ENCODE data around the gene DNAH17.
A peak's percentile ranks its signal among the peaks of the same experiment; 100 is the strongest.

Gene DNAH17

DNA sequence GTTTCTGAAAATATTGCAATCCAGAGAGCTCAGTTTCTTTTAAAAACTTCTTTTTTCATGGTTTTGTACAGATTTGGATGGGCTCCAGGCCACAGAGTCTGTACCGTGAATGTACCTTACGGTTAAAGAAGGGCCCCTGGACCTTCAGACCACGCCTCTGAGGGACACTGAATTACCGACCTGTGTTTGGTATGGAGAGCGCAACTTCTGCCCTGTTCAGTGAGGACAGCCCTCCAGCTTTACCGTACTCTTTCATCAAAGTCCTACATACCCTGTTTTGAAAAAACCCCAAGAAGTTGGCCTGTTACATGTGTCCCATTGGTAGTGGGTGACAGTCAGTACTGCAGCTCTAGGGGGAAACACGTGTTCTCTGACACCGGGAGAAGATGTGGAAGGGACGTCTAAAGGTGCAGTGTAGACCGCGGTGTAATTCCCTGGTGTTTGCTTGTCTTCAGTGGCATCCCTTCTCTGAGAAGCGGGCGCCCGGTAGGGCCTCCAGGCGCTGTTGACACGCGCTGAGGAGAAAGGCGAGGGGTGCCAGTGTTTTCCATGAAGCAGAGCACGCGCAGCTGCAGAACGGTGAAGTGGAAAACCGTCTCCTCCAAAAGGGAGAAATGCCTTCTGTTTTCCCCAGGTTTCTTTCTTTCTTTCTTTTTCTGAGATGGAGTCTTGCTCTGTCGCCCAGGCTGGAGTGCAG is 192.6 kb downstream of the DNAH17 start:
- DNase-seq = no peak

DNA sequence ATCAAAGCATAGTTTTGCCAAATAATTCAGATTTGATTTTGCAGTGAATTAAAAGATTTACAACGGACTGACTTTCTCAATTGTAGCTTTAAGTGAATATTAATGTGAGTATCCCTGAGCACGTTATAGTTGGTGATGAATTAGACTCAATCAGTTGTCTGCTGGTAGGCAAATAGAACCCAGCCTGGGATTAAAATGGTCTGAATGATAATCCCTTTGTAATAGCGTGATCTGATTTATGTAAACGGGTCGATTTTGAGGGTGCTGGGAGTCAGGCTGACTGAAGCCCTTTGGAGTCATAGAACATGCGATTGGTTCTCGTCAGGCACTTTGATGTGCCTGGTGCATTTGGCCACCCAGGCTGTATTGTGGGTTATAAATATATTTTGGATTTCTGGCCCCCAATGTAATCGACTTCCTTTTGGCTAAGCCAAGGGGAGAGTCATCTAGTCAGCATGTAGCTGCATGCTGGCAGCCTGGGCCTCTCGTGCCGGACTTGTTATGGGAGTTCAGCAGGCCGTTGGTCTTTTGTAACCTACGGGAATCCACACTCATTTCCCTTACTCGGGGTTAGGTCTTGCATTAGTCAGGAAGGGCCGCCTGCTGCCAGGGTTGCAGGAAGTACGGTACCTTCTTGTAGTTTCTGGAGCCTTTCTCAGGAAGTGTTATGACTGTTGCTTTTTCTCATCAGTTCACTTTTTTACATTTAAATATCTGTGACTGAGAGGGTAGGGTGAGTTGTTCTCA is 193.3 kb downstream of the DNAH17 start:
- DNase-seq = peak; percentile 44

DNA sequence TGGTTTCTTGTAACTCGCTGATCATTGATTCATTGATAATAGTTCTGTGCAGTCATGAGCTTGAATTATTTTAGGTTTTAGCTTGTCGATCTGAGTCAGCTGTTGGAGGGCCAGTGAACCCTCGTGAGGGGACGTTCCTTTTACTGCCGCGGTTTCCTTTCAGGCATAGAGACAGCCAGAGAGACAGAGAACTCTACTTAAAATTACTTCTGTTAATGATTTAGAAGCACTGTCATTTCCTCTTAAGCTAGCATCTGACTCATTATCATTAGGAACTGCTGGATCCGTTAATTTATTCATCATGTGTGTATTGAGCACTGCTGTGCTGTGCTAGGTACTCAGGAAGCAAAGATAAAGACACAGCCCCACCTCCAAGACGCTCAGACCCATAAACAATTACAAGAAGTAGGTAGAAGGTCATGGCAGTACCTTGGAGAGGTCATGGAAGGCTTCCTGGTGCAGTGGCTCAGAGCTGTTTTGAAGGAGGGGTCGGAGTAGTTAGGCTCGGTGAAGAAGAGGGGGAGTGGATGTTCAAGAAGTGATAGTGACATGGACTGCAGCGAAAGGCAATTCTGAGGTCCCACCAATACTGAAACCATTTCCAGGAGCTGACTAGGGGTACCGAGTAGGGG is 195.5 kb downstream of the DNAH17 start:
- peak; percentile 74 for DNase-seq

DNA sequence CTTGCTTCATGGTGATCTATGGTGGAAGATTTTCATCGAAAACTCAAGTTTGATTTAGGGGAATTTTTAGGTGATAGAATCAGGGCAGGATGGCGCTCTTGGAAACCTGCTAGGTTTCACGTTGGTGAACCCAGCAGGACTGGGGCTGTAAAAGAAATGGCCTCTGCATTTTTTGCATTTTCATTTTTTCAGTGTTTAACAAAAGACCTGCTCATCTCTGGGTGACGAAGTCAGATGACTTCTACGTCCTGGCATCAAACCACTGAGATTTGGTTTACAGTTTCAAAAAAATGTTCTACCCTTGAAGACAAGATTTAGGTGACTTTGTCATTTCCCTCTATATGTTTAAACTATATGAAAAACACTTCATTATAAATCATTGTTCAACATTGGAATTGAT is 196.8 kb downstream of the DNAH17 start:
- no peak for DNase-seq

DNA sequence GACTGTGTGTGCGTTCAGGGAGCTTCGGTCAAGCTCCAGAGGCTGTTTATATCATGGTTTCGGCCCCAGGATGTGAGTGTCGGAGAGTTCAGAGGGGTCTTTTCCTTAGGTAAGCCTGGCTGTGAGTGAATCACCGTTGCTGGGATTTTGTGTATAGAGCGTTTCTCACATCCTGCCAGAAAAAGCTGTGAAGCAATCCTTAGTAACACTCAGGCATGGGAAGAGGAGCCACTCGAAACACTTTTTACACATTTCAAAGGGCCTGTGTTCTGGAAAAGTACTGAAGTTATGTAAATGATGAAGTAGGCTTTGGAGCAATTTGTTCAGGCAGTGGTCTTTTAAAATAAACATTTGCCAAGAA is 198.1 kb downstream of the DNAH17 start:
- no peak for DNase-seq

DNA sequence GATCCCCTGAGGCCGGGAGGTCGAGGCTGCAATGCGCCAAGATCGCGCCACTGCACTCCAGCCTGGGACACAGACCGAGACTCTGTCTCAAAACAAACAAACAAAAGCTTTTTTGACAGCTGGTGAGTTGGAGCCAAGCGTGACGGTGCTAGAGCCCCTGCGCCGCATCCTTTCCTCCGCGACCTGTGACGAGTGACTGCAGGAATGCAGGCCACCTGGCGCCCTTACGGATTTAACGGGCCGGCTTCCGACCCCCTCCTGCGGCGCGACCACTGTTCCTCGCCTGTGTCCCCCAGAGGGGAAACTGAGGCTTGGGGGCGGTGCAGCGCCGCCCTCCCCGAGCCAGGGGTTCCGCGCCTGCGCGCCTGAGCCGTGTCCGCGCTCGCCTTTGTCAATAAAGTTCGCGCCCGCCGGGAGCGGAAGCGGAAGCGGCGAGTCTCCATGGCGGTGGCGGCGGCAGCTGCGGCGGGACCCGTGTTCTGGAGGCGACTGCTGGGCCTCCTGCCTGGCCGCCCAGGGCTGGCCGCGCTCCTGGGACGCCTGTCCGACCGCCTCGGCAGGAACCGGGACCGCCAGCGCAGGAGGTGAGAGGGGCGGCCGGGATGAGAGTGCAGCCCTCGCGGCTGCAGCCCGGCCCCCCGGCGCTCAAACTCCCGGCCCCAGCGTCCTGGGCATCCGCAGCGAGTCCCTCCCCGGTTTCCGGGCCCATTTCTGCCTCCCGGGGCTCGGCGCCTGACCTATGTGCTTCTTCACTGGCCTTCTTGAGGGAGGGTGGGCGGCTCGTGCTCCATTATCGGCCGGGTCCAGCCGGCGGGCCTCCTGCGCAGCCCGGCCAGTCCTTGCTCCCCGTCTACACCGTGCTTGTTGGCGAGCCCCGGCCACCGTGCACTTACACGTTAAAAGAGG is 198.7 kb downstream of the DNAH17 start, which contains the start of gene PGS1:
Gene PGS1 (plus strand): TSS at position 425 of the 906 bp plus-strand sequence. CDS start 17 bp downstream, at position 442.
- peak; percentile 83 for DNase-seq

DNA sequence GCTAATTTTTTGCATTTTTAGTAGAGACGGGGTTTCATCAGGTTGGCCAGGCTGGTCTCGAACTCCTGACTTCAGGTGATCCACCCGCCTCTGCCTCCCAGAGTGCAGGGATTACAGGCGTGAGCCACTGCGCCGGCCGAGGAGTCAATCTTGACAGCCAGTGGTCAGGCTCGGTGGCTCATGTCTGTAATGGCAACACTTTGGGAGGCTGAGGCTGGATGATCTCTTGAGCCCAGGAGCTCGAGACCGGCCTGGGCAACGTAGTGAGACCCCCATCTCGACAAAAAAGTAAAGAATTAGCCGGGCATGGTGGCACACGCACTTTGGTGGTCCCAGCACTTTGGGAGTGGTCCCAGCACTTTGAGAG is 199.4 kb downstream of the DNAH17 start:
- no peak for DNase-seq

DNA sequence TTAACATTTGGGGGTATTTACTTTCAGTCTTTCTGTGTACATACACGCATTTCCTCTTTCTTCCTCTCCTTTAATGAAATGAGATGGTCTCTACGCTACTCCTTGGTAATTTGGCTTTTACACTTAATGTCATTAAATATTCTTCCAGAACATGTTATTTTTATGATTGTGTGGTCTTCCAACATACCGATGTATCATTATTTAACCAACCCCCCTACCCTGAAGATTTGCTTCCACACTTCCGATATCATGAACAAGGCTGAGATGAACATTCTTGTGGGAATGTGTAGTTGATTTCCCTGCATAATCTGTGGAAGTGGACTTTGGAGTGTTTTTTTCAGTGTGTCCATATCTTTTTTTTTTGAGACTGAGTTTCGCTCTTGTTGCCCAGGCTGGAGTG is 201.0 kb downstream of the DNAH17 start:
- no peak for DNase-seq

DNA sequence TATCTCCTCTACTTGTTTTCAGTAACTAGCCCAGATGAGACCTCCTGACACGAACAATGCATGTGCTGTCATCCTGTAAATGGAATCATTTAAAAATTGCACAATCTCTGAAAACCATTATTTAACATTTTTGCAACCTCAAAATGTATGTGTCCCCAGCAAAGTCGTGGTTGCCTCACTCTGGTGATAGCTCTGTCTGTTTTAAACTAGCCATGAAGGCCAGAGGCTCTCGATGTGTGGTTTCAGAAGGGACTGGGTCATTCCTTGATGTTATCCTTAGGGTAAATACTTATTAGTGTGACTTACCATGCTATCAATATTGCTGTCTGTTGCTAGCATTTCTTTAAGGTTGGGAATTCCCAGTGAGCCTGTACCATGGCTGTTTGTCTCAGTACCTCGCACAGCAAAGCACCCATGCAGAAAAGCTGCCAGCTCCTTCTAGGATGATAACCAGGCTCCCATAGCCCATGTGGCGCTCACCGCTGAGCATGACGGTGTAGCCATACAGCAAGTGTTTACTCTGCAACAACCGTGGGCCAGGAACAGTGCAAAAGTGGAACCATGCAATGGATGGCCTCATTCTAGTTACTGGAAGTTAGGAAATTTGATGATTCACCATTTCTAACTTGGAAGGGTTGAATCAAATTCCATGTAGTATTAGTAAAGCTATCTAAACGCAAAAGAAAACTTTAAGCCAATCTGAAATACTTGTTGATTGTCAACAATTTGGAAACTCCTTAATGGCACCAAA is 201.6 kb downstream of the DNAH17 start:
- DNase-seq = no peak

DNA sequence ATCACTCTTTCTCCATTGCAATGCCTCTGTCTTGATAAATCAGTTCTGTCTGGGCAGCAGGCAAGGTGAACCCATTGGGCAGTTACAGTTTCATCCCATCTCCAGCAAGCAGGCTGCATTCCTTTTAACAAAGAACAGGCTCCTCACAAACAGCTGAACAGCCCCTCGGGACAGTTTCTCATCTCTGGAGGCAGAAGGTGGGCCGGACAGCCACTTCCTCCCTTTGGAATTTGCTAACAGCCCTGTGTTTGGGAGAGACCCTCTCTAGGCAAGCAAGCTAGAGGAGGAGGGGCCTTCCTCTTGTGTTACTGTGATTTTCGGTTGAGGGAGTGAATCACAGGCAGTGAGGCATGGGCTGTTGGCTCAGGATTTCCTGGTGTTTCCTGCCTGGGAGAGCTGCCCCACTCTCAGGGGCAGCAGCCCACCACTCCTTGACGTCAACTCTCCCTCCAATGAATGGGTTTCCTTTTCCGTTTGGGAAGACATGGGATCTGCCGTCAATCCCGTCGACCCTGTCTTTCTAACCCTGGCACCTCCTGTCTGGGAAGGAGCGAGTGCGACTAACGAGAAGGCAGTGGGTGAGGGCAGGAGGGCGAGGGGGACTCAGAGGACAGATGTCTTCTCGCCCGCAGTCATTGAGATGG is 202.4 kb downstream of the DNAH17 start:
- no peak for DNase-seq

DNA sequence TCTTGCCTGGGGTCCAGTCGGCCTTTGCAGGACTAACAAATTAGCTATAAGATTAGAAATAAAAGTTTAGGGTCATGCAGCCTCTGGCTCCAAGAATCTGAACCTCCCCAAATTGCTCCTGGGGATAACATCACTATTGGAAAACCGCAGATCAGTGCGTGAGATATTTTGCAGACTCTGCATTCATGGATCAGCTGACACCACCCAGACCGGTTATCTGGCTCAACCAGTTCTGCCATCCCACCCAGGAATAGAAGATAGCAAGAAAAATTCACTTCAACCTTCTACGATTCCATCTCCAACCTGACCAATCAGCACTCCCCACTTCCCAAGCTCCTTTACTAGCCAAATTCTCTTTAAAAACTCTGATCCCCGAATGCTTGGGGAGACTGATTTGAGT is 203.0 kb downstream of the DNAH17 start:
- no peak for DNase-seq
